Measurements from ENCODE around the gene SNX11. TPM values are rescaled to one million over a fixed set of nuclear protein-coding genes. Genes with fewer than 3 reads are reported as not detected.
"Not testable (repeated sequence)": the region's sequence is repeated elsewhere in the genome, so short reads cannot be mapped to it uniquely, and the experiment has no call there.

The SNX11 gene
- total RNA-seq, 2 experiments from 2014 or later, result 27.2 to 29.5 TPM

DNA sequence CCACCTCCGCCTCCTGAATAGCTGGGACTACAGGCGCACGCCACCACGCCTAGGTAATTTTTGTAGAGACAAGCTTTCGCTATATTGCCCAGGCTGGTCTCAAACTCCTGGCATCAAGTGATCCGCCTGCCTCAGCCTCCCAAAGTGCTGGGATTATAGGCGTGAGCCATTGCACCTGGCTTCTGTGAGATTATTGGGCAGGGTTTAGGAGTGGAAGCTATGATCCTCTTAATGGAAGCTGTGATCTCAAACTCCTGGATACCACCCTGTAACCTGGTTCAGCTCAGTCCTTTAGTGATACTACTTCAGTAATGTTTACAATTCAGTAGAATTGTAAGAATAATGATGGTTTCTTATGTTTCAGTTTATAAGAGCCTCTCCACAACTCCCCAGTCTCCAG, 45.3 kb upstream of the SNX11 start:
- peaks cover 14% of the 10 kb centered on the region for H3K4me1 Mint-ChIP-seq (ENCODE audit: low read depth)
- no peak for ATAC-seq
- H3K36me3 Mint-ChIP-seq (ENCODE audit: low read depth), result peaks cover 60% of the 10 kb centered on the region
- ChIA-PET POLR2A (interaction anchor here (0.8 to 8.4 kb wide), 3 partner anchors 16 to 1395 kb away, joined by 3 to 82 read pairs (median 3); partner anchors contain the start of gene NFE2L1), CTCF (interaction anchor here (0.8 to 16.7 kb wide), 3 partner anchors 14 to 36 kb away, joined by 3 to 186 read pairs (median 33); no protein-coding TSS in a partner anchor)
- H3K9me3 Mint-ChIP-seq, result no peaks in the 10 kb centered on the region
- no peak overlapping the region for H3K4me3 Mint-ChIP-seq
- DNase-seq, result no peak
- intact Hi-C loops (cut with micrococcal nuclease), result no loop called here
- H3K27ac Mint-ChIP-seq, result peak overlapping the region; percentile 60
- H3K27me3 Mint-ChIP-seq, result no peaks in the 10 kb centered on the region
- TF ChIP-seq, protein P1, sequence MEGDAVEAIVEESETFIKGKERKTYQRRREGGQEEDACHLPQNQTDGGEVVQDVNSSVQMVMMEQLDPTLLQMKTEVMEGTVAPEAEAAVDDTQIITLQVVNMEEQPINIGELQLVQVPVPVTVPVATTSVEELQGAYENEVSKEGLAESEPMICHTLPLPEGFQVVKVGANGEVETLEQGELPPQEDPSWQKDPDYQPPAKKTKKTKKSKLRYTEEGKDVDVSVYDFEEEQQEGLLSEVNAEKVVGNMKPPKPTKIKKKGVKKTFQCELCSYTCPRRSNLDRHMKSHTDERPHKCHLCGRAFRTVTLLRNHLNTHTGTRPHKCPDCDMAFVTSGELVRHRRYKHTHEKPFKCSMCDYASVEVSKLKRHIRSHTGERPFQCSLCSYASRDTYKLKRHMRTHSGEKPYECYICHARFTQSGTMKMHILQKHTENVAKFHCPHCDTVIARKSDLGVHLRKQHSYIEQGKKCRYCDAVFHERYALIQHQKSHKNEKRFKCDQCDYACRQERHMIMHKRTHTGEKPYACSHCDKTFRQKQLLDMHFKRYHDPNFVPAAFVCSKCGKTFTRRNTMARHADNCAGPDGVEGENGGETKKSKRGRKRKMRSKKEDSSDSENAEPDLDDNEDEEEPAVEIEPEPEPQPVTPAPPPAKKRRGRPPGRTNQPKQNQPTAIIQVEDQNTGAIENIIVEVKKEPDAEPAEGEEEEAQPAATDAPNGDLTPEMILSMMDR (IDR thresholded peaks at IDR 0.05), result no peak

DNA sequence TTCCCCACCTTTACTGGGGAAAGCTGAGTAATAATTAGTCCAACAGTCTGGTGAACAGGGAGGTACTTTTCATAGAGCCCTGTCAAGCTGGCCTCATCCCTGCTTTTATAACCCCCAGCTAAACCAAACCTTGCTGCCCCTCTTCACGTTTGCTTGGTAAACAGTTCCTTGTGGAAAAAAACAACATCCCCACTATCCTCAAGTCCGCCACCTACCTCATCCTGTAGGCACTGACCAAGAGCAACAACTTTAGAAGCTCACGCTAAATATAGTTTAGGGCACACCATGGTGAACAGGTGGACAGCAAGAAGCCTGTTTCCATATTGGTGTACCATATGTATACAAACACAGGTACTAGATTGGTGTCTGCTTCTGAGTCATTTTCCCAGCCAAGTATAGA, 42.9 kb upstream of the SNX11 start:
- peaks cover 37% of the 10 kb centered on the region for H3K36me3 Mint-ChIP-seq (ENCODE audit: low read depth)
- H3K4me1 Mint-ChIP-seq (ENCODE audit: low read depth), result peaks cover 10% of the 10 kb centered on the region
- ChIA-PET POLR2A (interaction anchor here (0.6 to 1.5 kb wide), 4 partner anchors 9 to 19 kb away, joined by 3 to 6 read pairs (median 3); no protein-coding TSS in a partner anchor), CTCF (interaction anchor here (0.6 to 20.3 kb wide), 3 partner anchors 12 to 268 kb away, joined by 3 to 283 read pairs (median 186); no protein-coding TSS in a partner anchor)
- no peaks in the 10 kb centered on the region for H3K9me3 Mint-ChIP-seq
- intact Hi-C loops (cut with micrococcal nuclease), result no loop called here
- H3K4me3 Mint-ChIP-seq, result no peak overlapping the region
- TF ChIP-seq, protein P1 (IDR thresholded peaks at IDR 0.05), result no peak
- H3K27me3 Mint-ChIP-seq, result no peaks in the 10 kb centered on the region
- DNase-seq (no peak), ATAC-seq (no peak)
- no peak overlapping the region for H3K27ac Mint-ChIP-seq

DNA sequence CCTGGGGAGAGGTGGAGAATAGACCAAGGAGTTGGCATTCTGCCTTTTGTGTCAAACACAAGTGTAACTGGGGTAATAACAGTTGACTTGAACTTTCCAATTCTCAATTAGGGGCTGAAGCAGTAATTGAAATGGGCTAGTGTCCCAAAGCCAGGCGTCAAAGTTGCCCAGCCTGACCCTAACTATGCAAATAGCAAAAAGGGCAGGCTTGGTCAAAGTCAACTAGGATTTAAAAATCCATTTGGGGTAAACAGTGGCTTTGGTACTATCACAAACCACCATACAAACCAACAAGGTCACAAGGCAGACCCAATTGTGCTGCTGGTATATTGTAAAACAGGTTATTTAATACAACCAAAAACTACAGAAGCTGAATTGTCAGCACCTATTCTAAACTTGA, 41.4 kb upstream of the SNX11 start:
- no peak overlapping the region for H3K27ac Mint-ChIP-seq
- POLR2A ChIA-PET, result interaction anchor here (0.6 to 5.2 kb wide), 4 partner anchors 11 to 27 kb away, joined by 3 to 20 read pairs (median 10); partner anchors contain the start of gene NFE2L1
- CTCF ChIA-PET, result interaction anchor here (0.8 to 20.3 kb wide), 3 partner anchors 10 to 38 kb away, joined by 3 to 283 read pairs (median 186); no protein-coding TSS in a partner anchor
- H3K27me3 Mint-ChIP-seq, result no peaks in the 10 kb centered on the region
- peaks cover 33% of the 10 kb centered on the region for H3K36me3 Mint-ChIP-seq (ENCODE audit: low read depth)
- H3K4me3 Mint-ChIP-seq, result no peak overlapping the region
- TF ChIP-seq, protein P1 (IDR thresholded peaks at IDR 0.05), result no peak
- intact Hi-C loops (cut with micrococcal nuclease), result no loop called here
- ATAC-seq, result no peak
- DNase-seq, result no peak
- H3K9me3 Mint-ChIP-seq, result no peaks in the 10 kb centered on the region
- no peaks in the 10 kb centered on the region for H3K4me1 Mint-ChIP-seq (ENCODE audit: low read depth)

DNA sequence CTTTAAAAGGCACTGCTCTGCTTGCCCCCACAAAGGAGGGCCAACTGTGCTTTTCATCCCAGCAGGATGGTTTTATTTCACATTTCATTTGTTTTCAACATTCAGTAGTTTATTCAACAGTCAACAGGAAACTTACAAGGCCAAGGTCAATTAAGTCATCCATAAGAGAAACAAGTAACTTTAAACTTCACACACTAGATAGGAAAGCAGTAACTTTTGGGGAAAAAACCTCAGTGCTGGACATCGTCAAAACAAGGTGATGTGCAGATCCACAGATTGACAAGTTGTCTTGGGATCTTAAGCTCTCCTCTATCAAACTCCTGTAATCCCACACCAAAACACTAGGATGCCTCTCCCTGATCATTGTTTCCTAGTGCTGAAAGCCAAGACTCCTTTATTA, 40.9 kb upstream of the SNX11 start:
- H3K36me3 Mint-ChIP-seq (ENCODE audit: low read depth), result peaks cover 31% of the 10 kb centered on the region
- ChIA-PET POLR2A (interaction anchor here (1.8 to 5.2 kb wide), 3 partner anchors 9 to 19 kb away, joined by 9 to 20 read pairs (median 15); partner anchors contain the start of gene NFE2L1), CTCF (interaction anchor here (0.8 to 20.3 kb wide), 5 partner anchors 10 to 41 kb away, joined by 3 to 283 read pairs (median 9); partner anchors contain the start of genes CBX1 and SNX11)
- no peak overlapping the region for H3K4me3 Mint-ChIP-seq
- no peak overlapping the region for H3K27ac Mint-ChIP-seq
- intact Hi-C loops (cut with micrococcal nuclease), result no loop called here
- no peaks in the 10 kb centered on the region for H3K27me3 Mint-ChIP-seq
- no peak for ATAC-seq
- TF ChIP-seq, protein P1 (IDR thresholded peaks at IDR 0.05), result no peak
- no peaks in the 10 kb centered on the region for H3K4me1 Mint-ChIP-seq (ENCODE audit: low read depth)
- no peaks in the 10 kb centered on the region for H3K9me3 Mint-ChIP-seq
- no peak for DNase-seq

DNA sequence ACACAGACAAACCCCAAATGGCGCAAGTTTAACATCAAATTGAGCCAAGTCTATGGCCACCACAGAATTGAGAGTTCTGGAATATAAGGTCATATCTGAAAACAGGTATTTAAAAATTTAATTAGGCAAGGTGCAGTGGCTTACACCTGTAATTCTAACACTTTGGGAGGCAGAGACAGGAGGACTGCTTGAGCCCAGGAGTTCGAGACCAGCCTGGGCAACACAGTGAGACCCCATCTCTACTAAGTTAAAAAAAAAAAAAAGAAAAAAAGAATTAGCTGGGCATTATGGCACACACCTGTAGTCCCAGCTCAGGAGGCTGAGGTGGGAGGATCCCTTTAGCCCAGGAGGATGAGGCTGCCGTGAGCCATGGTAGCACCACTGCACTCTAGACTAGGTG, 40.3 kb upstream of the SNX11 start:
- Mint-ChIP-seq H3K4me1 (ENCODE audit: low read depth) (no peaks in the 10 kb centered on the region), H3K4me3 (no peak overlapping the region), H3K9me3 (no peaks in the 10 kb centered on the region), H3K27me3 (no peaks in the 10 kb centered on the region), H3K27ac (no peak overlapping the region), H3K36me3 (ENCODE audit: low read depth) (peaks cover 29% of the 10 kb centered on the region)
- TF ChIP-seq, protein P1 (IDR thresholded peaks at IDR 0.05), result no peak
- DNase-seq (no peak), ATAC-seq (no peak)
- intact Hi-C loops (cut with micrococcal nuclease), result no loop called here
- POLR2A ChIA-PET, result interaction anchor here (1.8 to 5.2 kb wide), 3 partner anchors 9 to 19 kb away, joined by 9 to 20 read pairs (median 15); partner anchors contain the start of gene NFE2L1
- CTCF ChIA-PET, result interaction anchor here (1.4 to 20.3 kb wide), 5 partner anchors 9 to 41 kb away, joined by 4 to 283 read pairs (median 9); partner anchors contain the start of genes CBX1 and SNX11

DNA sequence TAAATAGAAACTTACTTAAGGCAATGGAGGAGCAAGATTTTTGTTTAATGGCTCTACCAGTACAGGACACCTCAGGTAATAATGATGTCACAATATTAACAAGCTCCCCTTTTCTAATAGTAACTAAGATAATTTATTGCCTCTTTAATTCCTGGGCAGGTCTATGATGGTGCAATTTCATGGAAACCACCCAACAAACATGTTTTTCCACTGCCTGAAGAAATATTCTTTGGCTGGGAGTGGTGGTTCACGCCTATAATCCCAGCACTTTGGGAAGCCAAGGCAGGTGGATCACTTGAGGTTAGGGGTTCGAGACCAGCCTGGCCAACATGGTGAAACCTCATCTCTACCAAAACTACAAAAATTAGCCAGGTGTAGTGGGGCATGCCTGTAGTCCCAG, 39.8 kb upstream of the SNX11 start:
- CTCF ChIA-PET, result interaction anchor here (0.8 to 20.3 kb wide), 14 partner anchors 9 to 63 kb away, joined by 3 to 283 read pairs (median 4); partner anchors contain the start of genes CBX1 and SNX11
- H3K4me3 Mint-ChIP-seq; H3K9me3 Mint-ChIP-seq; DNase-seq; H3K27me3 Mint-ChIP-seq; H3K27ac Mint-ChIP-seq; ATAC-seq; intact Hi-C loops (cut with micrococcal nuclease); H3K4me1 Mint-ChIP-seq (ENCODE audit: low read depth): not testable (repeated sequence)
- POLR2A ChIA-PET, result interaction anchor here (0.7 to 5.2 kb wide), 6 partner anchors 10 to 41 kb away, joined by 3 to 20 read pairs (median 6); partner anchors contain the start of gene NFE2L1
- peaks cover 26% of the 10 kb centered on the region for H3K36me3 Mint-ChIP-seq (ENCODE audit: low read depth)
